Measurements from ENCODE around the gene CDH16.
"Not testable (repeated sequence)": the region's sequence is repeated elsewhere in the genome, so short reads cannot be mapped to it uniquely, and the experiment has no call there.

CDH16 gene

GRCh38 chr16:66948134-66948836 lies 29.6 kb upstream of the CDH16 start:
- no peak for DNase-seq (ENCODE audit: low spot score)

- DNase-seq (ENCODE audit: low spot score): peak; percentile 84
These were observed 28.8 kb upstream of the CDH16 start for GRCh38 chr16:66947302-66948065.

- DNase-seq (ENCODE audit: low spot score): no peak
These were observed 28.3 kb upstream of the CDH16 start for GRCh38 chr16:66946974-66947301.

GRCh38 chr16:66946541-66946940 lies 27.9 kb upstream of the CDH16 start:
- no peak for DNase-seq (ENCODE audit: low spot score)

- no peak for DNase-seq (ENCODE audit: low spot score)
These were observed 27.3 kb upstream of the CDH16 start for GRCh38 chr16:66945939-66946338.

GRCh38 chr16:66944971-66945370 lies 26.3 kb upstream of the CDH16 start:
- DNase-seq (ENCODE audit: low spot score): not testable (repeated sequence)

- no peak for DNase-seq (ENCODE audit: low spot score)
These were observed 25.4 kb upstream of the CDH16 start for GRCh38 chr16:66944054-66944441.

GRCh38 chr16:66943426-66944053 lies 24.9 kb upstream of the CDH16 start:
- no peak for DNase-seq (ENCODE audit: low spot score)

- no peak for DNase-seq (ENCODE audit: low spot score)
These were observed 24.3 kb upstream of the CDH16 start for GRCh38 chr16:66942981-66943380.

GRCh38 chr16:66940236-66940635 lies 21.6 kb upstream of the CDH16 start:
- DNase-seq (ENCODE audit: low spot score): no peak

- DNase-seq (ENCODE audit: low spot score): no peak
These were observed 20.7 kb upstream of the CDH16 start for GRCh38 chr16:66939366-66939765.

GRCh38 chr16:66937725-66938337 lies 19.1 kb upstream of the CDH16 start:
- DNase-seq (ENCODE audit: low spot score): no peak

- DNase-seq (ENCODE audit: low spot score): no peak
These were observed 18.3 kb upstream of the CDH16 start for GRCh38 chr16:66936889-66937554.

- DNase-seq (ENCODE audit: low spot score): no peak
These were observed 17.8 kb upstream of the CDH16 start for GRCh38 chr16:66936462-66936861.

- no peak for DNase-seq (ENCODE audit: low spot score)
These were observed 16.8 kb upstream of the CDH16 start, which contains the start of gene CES2 for GRCh38 chr16:66935314-66936011. Gene CES2, plus strand, starts transcription at chr16:66935516. Its CDS starts 120 bp downstream, at chr16:66935636.

- DNase-seq (ENCODE audit: low spot score): not testable (repeated sequence)
These were observed 16.2 kb upstream of the CDH16 start for GRCh38 chr16:66934839-66935313.

GRCh38 chr16:66934138-66934838 lies 15.6 kb upstream of the CDH16 start, which contains the start of gene CIAO2B:
Gene CIAO2B, minus strand, starts transcription at chr16:66934402. Its CDS starts 38 bp downstream, at chr16:66934364.
- peak; percentile 83 for DNase-seq (ENCODE audit: low spot score)

- DNase-seq (ENCODE audit: low spot score): no peak
These were observed 15.1 kb upstream of the CDH16 start for GRCh38 chr16:66933776-66934137.

- no peak for DNase-seq (ENCODE audit: low spot score)
These were observed 13.4 kb upstream of the CDH16 start for GRCh38 chr16:66932076-66932475.

- no peak for DNase-seq (ENCODE audit: low spot score)
These were observed 13.0 kb upstream of the CDH16 start for GRCh38 chr16:66931665-66932064.

All from SK-N-DZ (cell line).